ENCODE data around the gene C10orf95.

C10orf95 gene

DNA sequence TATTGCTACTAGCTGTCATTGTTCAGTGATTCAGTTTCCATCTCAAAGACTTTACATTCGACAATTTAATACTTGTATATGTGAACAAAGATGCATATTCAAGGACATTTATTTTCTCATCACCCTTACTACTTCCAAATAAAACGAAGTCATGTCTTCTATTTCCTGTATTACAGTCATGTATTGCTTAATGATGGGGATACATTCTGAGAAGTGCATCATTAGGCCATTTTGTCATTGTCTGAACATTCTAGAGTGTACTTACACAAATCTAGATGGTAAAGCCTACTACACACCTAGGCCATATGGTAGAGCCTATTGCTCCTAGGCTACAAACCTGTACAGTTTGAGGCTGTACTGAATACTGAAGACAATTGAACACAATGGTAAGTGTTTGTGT, 6.5 kb downstream of the C10orf95 start:
- in situ Hi-C loops (cut with HindIII; ENCODE audit: low pct_ligation_motif_present, low pct_unique_long_range_greater_than_20kb, low sequenced_read_pairs), result no loop called here
- DNase-seq, result no peak

DNA sequence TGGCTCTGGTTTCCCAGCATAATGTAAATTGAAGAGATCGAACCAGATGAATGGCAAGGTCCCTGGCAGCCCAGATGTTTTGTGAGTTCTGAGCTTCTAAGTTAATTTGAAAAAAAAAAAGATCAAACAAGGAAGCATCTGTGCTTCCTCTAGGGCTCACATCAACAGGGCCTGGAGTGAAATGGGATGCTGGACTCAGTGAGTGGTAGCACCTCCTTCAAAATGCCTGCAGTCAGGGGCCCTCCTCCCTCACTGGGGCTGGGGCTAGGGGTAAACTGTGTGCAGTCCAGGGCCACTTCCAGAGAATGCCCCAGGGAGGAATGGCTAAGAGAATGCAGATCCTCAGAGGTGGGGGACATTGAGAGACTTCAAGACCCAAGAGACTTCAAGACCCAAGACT, 13.0 kb downstream of the C10orf95 start:
- no peak for DNase-seq

DNA sequence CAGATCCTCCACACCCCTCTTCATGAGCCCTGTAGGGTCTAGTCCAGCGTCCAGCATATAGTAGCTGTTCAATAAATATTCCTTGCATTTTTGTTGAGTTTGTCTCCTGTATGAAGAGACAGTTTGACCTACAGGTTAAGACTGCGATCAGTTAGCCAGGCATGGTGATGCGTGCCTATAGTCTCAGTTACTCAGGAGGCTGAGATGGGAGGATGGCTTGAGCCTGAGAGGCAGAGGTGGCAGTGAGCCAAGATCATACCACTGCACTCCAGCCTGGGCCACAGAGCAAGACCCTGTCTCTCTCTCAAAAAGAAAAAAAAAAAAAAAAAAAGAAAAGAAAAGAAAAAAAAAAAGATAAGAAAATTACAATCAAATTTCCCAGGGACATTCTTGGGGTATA, 13.8 kb downstream of the C10orf95 start:
- in situ Hi-C loops (cut with HindIII; ENCODE audit: low pct_ligation_motif_present, low pct_unique_long_range_greater_than_20kb, low sequenced_read_pairs), result no loop called here
- no peak for DNase-seq

More for the DNA sequence above, 13.0 kb downstream of the C10orf95 start:
- in situ Hi-C loops (cut with HindIII; ENCODE audit: low pct_ligation_motif_present, low pct_unique_long_range_greater_than_20kb, low sequenced_read_pairs), result no loop called here

DNA sequence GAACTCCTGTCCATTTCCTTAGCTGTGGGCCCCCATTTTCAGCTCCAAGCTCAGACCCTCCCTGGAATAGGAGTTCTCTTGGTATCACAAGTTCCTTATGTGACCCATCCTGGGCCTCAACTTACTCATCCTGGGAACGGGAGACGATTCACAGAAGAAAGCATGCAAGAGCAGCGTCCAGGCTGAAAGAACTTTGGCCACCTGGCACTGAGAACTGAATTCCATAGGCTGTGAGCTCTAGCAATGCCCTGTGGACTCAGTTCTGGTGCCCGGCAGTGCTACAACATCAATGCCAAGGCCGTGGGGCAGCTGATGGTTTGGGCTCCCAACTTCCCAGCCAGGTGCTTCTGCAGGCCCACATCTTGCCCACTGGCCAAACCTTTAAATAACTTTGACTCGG, 15.0 kb downstream of the C10orf95 start:
- in situ Hi-C loops (cut with HindIII; ENCODE audit: low pct_ligation_motif_present, low pct_unique_long_range_greater_than_20kb, low sequenced_read_pairs), result no loop called here
- no peak for DNase-seq

DNA sequence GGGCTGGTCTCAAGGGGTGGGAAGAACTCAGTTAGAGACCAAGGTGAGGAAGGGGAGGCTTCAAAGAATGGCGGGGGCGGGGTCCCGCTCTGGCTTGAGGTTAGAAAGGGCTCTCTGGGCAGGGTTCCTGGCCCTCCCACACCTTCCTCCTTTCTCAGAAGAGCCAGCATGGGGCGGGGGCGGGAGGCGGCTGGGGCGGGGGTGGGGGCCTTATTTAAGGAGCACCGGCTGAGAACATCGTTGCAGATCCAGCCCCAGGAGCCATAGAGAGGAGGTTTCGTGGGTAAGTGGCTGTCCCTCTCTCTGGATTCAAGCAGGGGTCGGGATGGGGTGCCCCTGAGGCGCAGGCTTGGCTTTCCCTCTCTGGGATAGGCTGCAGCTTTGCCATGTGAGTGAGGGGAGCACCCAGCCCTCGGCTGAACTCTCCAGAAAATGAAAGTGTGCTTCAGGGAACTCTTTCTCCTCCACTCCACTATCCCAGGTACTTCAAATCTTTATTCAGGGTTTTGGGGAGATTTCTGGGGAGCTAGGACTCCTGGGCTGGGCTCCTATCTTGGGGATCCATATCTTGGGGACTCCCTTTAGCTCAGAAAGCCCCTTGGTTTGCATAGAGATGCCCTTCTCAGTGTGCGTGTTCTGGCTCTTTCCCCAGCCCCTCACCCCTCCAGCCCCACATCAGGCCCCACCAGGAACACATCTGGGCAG, 15.7 kb downstream of the C10orf95 start:
- no peak for DNase-seq
- in situ Hi-C loops (cut with HindIII; ENCODE audit: low pct_ligation_motif_present, low pct_unique_long_range_greater_than_20kb, low sequenced_read_pairs), result no loop called here

DNA sequence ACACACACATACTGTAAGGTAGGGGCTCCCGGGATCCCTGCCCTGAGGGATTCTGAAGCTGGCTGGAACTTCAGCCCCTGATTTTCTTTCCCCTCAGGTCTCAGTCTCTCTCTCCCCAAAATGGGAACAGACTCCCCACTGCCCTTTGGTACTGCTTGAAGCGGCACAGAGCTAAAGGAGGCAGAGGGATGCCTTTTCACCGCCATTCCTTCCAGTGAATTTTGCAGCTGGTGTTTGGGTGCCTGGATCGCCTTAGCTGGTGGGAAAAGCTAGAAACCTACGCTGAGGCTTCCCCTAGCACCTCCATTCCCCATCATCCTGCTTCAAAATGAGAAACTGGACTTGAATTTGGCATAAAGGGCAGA, 16.2 kb downstream of the C10orf95 start:
- in situ Hi-C loops (cut with HindIII; ENCODE audit: low pct_ligation_motif_present, low pct_unique_long_range_greater_than_20kb, low sequenced_read_pairs), result no loop called here
- DNase-seq, result no peak

DNA sequence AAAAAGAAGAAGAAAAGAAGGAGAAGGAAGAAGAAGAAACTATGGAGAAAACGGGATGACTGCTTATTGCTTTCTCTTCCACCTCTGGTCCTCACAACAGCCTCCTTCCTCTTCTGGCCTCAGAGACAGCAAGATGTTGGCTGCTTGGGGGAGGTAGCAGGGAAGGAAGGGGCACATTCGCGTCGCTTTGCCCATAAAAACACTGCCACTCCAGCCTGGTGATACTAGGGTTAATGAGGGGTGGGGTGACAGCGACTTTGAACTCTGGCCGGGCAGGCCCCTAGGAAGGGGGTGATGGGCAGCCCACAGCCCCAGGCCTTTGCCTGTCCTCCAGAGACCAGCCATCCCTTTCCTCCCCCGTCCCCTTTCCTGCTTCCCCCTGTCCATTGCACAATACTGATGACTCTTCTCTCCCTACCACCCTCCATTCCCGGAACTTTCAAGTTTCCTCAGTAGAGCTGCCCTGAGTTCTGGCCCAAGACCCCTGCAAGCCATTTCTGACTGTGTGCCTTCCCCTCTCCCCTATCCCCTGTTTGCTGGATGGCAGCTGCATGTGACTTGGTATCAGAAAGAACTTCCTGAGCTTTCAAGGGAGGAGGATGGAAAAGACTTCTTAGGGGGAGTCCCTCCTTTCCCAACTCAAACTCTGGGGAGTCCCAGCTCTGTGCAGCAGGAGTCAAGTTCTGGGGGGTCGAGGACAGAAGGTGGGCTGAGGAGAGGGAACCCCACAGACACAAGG, 16.8 kb downstream of the C10orf95 start:
- DNase-seq, result no peak
- in situ Hi-C loops (cut with HindIII; ENCODE audit: low pct_ligation_motif_present, low pct_unique_long_range_greater_than_20kb, low sequenced_read_pairs), result no loop called here

DNA sequence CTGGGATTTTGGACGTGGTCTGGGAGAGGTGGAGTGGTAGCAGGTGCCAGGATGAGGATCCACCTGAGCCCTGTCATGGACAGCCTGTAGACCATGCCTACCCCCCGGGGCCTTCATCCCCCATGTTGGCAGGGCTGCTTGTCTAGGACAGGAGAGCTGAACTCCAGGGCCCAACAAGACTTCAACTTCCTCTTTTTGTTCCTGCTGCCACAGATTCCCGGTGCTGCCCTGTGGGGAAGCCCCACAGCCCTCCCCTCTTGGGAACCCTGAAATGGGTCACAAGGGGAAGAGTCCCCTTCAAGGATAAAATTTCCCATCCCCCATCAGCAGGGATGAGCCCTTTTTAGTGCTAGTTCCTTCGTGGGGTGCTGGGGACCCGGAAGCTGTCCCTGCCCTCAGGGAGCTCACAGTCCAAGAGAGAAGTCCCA, 17.7 kb downstream of the C10orf95 start:
- DNase-seq, result no peak
- in situ Hi-C loops (cut with HindIII; ENCODE audit: low pct_ligation_motif_present, low pct_unique_long_range_greater_than_20kb, low sequenced_read_pairs), result no loop called here

DNA sequence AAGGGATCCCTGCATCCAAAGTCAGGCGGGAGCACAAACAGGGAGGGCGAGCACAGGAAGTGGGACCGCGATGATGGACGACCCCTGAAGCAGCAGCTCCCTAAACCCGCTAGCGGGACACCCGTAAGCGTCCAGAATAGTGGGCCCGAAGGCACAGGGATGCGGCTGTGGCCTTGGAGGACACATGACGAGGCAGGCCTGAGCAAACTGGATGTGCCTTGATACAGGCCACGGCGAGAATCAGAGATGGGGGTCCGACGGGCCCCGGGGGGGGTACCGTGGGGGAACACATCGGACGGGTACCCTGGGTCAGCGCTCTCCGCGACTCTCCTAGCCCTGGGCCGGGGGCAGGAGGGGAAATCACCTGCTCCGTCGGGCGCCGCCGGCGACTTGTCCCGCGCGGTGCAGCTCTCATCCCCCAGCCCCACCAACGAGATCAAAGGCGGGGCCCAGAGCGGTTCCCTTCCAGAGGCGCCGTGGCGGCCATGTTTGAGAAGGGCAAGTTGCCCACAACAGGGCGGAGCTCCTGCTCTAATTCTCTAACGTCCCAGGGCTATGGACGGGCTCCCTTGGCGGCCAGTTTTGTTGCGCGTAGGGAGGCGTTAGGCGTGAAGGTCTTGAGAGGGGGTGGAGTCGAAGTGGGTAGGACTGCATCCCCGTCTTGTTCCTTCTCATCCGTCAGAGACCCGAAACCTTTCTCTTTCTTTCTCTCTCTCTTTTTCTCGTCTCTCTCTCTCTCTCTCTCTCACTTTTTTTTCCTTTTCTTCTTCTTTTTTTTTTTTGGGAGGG, 19.0 kb downstream of the C10orf95 start, which contains the start of gene CUEDC2:
Gene CUEDC2 (minus strand): TSS at position 413 of the 789 bp plus-strand sequence. CDS start 7,386 bp downstream, outside the sequence.
- in situ Hi-C loops (cut with HindIII; ENCODE audit: low pct_ligation_motif_present, low pct_unique_long_range_greater_than_20kb, low sequenced_read_pairs), result no loop called here

DNA sequence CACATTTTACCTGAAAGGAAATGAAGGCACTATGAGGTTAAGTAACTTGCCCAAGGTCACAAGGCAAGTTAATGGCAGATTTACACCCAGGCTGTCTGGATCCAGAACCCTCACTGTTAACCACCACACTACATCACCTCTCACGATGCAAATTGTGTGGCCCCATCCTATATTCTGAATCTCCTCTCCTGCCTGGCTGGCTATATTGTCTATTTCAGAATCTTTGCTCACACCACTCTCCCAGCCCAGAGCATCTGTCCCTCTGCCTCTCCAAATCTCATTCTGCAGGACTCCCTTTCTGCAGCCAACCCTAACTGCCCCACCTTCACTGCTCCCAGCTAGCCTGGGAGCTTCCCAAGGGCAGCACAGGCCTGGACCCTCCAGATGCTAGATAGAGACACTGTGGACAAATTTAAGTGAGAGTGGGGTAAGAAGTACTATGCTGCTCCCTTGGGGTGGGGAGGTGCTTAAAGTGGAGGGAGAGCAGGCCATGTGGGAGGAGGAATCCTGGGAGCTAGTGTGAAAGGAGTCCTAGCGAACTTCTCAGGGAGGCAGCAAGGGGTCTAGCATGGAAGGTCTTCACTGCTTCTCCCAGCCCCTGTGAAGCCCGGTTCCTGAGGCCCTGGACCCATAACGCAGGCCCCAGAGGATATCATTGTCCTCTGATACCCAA, 19.8 kb downstream of the C10orf95 start:
- DNase-seq, result peak; percentile 37
- in situ Hi-C loops (cut with HindIII; ENCODE audit: low pct_ligation_motif_present, low pct_unique_long_range_greater_than_20kb, low sequenced_read_pairs), result no loop called here

More for the DNA sequence above, 19.0 kb downstream of the C10orf95 start, which contains the start of gene CUEDC2:
- DNase-seq, result peak; percentile 98

DNA sequence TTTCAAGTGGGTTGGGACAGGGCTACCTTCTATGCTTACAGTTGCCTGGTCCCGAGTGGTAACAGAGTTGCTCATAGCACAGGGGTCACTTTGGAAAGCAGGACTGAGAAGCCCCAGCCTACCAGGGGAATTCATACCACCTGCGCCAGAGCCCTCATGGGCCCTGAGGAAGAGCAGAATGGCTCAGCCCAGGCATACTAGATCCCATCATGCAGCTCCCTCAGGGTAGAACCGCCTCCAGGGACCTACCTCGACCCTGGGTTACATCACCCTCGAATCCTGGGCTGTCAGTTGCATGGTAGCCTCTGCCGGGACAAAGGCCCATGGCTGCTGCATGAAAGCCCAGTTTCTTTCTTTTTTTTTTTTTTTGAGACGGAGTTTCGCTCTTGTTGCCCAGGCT, 21.9 kb downstream of the C10orf95 start:
- in situ Hi-C loops (cut with HindIII; ENCODE audit: low pct_ligation_motif_present, low pct_unique_long_range_greater_than_20kb, low sequenced_read_pairs), result no loop called here
- no peak for DNase-seq

DNA sequence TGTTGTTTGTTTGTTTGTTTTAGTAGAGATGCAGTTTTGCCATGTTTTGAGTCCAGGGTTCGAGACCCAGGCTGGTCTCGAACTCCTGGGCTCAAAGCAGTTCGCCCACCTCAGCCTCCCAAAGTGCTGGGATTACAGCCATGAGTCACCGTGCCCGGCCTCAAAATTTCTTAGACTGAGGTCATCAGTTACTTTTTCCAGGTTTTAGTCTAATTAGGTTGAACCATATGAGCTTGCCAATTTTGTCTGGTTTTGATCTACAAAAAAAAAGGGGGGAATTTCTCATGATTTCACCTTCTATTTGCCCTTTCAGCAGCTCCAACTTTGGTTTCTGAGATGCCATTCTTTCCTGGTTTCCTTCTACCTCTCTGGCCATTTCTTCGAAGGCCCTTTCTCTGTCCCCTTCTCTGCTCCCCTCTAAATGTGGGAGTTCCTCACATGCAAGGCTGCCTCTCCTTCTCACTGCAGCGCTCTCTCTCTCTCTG, 24.5 kb downstream of the C10orf95 start:
- in situ Hi-C loops (cut with HindIII; ENCODE audit: low pct_ligation_motif_present, low pct_unique_long_range_greater_than_20kb, low sequenced_read_pairs), result no loop called here
- no peak for DNase-seq

DNA sequence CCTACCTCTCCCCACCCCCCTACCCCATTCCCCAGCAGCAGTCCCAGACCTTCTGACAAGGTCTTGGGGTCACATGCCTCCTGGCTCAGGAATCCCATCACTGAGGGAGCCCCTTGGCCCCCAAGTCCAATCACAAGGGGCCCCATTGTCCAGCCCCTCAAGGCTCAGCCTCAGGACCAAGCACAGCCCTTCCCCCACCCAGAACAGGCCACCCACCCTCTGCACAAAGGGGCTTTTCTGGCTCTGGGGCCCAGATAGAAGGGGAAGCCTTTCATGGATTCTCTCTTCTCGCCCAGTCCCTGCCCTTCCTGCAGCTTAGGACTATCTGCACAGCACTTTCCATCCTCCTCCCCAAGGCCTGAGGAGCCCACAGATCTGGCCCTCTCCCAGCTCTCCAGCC, 25.9 kb downstream of the C10orf95 start:
- in situ Hi-C loops (cut with HindIII; ENCODE audit: low pct_ligation_motif_present, low pct_unique_long_range_greater_than_20kb, low sequenced_read_pairs), result no loop called here
- DNase-seq, result no peak

DNA sequence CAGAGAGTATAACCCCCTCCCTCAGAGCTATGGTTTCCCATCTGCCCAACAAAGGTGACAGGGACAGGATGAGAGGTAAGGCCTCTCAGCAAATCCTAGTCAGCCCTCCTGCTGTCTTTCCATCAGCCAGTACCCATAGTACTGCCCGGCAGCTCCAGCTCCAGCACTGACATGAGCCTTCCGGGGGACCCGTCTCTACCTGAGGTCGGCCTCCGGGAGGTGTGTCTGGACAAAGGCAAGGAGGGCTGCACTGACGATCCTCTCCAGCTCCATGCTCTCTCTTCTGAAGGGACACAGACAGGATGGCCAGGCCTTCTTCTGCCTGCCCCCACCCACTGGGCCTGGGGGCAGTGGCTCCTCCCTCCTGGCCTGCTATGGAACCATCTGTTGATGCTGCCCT, 26.4 kb downstream of the C10orf95 start:
- in situ Hi-C loops (cut with HindIII; ENCODE audit: low pct_ligation_motif_present, low pct_unique_long_range_greater_than_20kb, low sequenced_read_pairs), result no loop called here

DNA sequence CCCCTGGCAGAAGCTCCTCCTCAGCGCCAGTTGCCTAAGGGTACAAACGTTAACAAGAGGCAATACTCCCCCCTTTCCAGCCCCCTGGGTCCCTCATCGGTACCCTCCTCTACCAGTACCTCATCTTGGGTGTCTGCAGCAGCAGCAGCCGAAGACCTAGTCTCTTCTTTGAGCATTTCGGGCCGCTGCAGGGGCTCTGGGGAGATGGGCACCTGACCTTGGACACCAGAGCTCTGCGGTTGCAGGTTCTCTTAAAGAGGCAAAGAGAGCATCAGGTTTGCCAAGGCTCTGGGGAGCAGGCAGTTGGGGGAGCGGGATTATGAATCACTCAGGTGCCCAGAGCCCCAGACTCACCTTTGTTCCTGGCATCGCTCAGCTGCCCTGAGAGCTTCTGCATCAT, 27.2 kb downstream of the C10orf95 start:
- no peak for DNase-seq
- in situ Hi-C loops (cut with HindIII; ENCODE audit: low pct_ligation_motif_present, low pct_unique_long_range_greater_than_20kb, low sequenced_read_pairs), result no loop called here

More for the DNA sequence above, 26.4 kb downstream of the C10orf95 start:
- DNase-seq, result no peak

DNA sequence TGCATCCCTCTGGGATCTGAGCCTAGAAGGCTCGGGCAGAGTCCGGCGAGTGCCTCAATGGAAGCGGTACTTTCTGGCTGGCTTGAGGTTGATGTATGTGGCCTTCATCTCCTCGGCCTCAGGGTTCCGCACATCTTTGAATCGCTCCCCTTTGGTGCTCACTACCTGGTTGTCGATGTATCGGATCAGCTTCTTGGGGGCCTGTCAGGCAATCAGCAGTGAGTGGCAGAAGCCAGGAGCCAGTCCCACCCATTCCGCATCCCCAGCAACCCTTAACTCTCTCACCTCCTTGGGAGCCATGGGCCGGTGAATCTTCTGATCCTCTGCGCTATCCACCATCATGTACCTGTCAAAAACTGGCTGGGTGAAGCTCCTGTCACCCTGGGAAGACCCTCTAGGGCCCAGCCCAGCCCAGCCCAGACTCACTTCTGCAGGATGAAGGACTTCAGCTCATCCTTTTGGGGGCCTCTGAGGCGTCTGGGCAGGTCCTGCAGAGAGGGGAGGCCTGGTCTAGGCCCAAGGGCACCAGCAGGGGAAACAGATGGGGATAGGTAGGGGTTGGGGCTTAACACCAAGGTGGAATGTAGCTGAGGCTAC, 27.9 kb downstream of the C10orf95 start:
- in situ Hi-C loops (cut with HindIII; ENCODE audit: low pct_ligation_motif_present, low pct_unique_long_range_greater_than_20kb, low sequenced_read_pairs), result no loop called here
- DNase-seq, result no peak

DNA sequence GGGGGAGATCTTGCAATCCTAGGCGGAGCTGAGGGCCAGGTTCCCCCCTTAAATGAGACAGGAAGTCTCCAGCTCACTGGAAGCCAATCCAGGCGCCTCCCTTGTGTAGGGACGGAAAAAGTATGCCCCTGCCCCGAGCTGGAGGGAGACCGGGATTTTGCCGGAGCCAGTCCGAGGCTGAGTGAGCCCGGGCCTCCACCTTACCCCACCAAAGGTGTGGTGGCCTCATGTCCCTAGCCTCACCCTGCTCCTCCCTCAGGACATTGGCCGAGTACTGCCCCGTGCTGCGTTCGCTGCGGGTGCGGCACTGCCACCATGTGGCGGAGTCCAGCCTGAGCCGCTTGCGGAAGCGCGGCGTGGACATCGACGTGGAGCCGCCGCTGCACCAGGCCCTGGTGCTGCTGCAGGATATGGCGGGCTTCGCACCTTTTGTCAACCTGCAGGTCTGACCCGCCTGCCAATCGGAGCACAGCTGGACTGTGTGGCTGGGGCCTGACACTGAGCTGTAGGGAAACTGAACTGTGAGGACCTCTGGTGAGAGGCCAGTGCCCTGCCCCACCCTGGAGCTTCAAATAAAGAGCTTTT, 28.7 kb downstream of the C10orf95 start:
- in situ Hi-C loops (cut with HindIII; ENCODE audit: low pct_ligation_motif_present, low pct_unique_long_range_greater_than_20kb, low sequenced_read_pairs), result no loop called here
- DNase-seq, result peak; percentile 85
